Activated naive CD8-positive, alpha-beta T cell (primary cell): ENCODE measurements around the gene RPE.

Experiments used
- H3K27ac Mint-ChIP-seq: one replicate; pipeline ENCODE4 v1.8.0; 2021; ENCODE audit warnings: mixed read lengths
- H3K27me3 Mint-ChIP-seq: one replicate; pipeline ENCODE4 v1.8.0; 2021; ENCODE audit warnings: mixed read lengths
- H3K36me3 Mint-ChIP-seq: one replicate; pipeline ENCODE4 v1.8.0; 2021; ENCODE audit warnings: mixed read lengths
- H3K4me1 Mint-ChIP-seq: one replicate; pipeline ENCODE4 v1.8.0; 2021; ENCODE audit warnings: low read depth, mixed read lengths
- H3K4me3 Mint-ChIP-seq: one replicate; pipeline ENCODE4 v1.8.0; 2021; ENCODE audit warnings: mild to moderate bottlenecking, mixed read lengths
- H3K9me3 Mint-ChIP-seq: one replicate; pipeline ENCODE4 v1.8.0; 2021; ENCODE audit warnings: low read depth, mixed read lengths

The RPE gene

DNA sequence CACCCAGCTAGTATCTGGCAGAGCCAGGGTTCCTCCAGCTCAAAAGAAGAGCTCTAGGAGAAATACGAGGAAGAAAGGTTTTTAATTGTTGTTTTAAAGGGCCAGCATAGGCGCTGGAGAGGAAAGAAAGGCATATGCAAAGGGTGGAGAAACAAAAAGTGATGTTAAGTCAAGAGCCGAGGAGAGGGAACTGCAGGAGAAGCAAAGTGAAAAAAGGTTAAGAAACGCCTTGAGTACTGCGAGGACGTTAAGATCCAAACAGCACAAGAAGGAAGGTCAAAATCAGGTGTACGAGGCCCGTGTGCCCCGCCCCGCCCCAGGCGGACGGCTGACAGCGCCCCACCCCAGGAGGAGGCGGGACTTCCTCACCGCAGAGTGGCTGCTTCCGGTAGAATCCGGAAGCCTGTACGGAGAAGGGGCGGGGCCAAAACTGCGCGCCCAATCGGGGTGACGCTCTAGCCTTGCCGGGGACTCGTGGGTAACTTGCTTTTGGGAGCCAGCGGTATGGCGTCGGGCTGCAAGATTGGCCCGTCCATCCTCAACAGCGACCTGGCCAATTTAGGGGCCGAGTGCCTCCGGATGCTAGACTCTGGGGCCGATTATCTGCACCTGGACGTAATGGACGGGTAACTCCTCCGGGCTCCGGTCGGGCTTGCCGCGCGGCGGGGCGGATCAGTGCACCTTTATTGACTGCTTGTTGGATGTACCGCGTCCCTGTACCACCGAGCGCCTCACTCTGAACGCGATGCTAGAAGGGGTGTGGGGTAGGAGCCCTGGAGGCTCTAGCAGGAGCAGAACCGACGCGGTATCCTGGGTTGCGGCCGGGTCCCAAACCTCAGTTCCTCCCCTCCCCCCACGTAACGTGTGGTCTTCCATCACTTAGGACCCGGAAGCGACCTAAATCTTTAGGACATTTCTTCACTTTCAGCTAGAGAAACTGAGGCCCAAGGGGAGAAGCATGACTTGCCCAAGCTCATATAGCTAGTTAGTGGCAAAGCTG is at the start of gene RPE:
Gene RPE (plus strand): TSS at position 481 of the 1,000 bp plus-strand sequence. CDS start 24 bp downstream, at position 505.
- Mint-ChIP-seq H3K4me1 (peaks cover 57% of the 10 kb centered on the region), H3K27ac (peak within 1 kb of the TSS; percentile 95), H3K9me3 (no peaks in the 10 kb centered on the region), H3K27me3 (no peaks in the 10 kb centered on the region), H3K4me3 (peak within 1 kb of the TSS; percentile 98), H3K36me3 (no peaks in the 10 kb centered on the region)

DNA sequence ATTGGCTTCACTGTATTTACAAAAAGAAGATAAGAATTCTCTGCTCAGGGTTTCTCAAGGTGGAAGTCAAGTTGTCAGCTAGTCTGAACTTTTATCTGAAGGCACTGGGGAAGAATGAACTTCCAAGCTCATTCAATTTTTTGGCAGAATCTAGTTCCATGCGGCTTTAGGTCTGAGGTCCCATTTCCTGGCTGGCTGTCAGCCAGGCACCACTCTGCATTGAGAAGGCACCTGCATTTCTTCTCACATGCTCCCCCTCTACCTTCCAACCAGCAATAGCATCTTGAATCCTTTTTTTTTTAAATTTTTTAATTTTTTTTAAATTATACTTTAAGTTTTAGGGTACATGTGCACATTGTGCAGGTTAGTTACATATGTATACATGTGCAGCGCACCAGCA is 46.2 kb upstream of the RPE start:
- no peaks in the 10 kb centered on the region for H3K4me1 Mint-ChIP-seq
- H3K27ac Mint-ChIP-seq = no peak overlapping the region
- no peak overlapping the region for H3K4me3 Mint-ChIP-seq
- H3K27me3 Mint-ChIP-seq = peaks cover 9% of the 10 kb centered on the region
- H3K9me3 Mint-ChIP-seq = no peaks in the 10 kb centered on the region
- peaks cover 2% of the 10 kb centered on the region for H3K36me3 Mint-ChIP-seq

GRCh38 chr2:209958016-209958415 is 44.4 kb upstream of the RPE start:
- Mint-ChIP-seq H3K4me1 (no peaks in the 10 kb centered on the region), H3K36me3 (peaks cover 2% of the 10 kb centered on the region)

GRCh38 chr2:209960045-209960444 is 42.4 kb upstream of the RPE start:
- no peaks in the 10 kb centered on the region for H3K36me3 Mint-ChIP-seq
- no peak overlapping the region for H3K4me3 Mint-ChIP-seq
- H3K27ac Mint-ChIP-seq = no peak overlapping the region
- H3K4me1 Mint-ChIP-seq = no peaks in the 10 kb centered on the region
- no peaks in the 10 kb centered on the region for H3K9me3 Mint-ChIP-seq
- peaks cover 2% of the 10 kb centered on the region for H3K27me3 Mint-ChIP-seq

More at GRCh38 chr2:209958016-209958415, 44.4 kb upstream of the RPE start:
- no peak overlapping the region for H3K27ac Mint-ChIP-seq
- no peak overlapping the region for H3K4me3 Mint-ChIP-seq
- no peaks in the 10 kb centered on the region for H3K9me3 Mint-ChIP-seq
- peaks cover 2% of the 10 kb centered on the region for H3K27me3 Mint-ChIP-seq

- no peaks in the 10 kb centered on the region for H3K4me1 Mint-ChIP-seq
- H3K36me3 Mint-ChIP-seq = no peaks in the 10 kb centered on the region
- no peaks in the 10 kb centered on the region for H3K9me3 Mint-ChIP-seq
- H3K27me3 Mint-ChIP-seq = peaks cover 3% of the 10 kb centered on the region
- H3K4me3 Mint-ChIP-seq = no peak overlapping the region
- no peak overlapping the region for H3K27ac Mint-ChIP-seq
Observed at GRCh38 chr2:209960676-209961630, 41.5 kb upstream of the RPE start.

GRCh38 chr2:209965723-209966122 is 36.7 kb upstream of the RPE start:
- no peaks in the 10 kb centered on the region for H3K9me3 Mint-ChIP-seq
- no peak overlapping the region for H3K27ac Mint-ChIP-seq
- H3K4me1 Mint-ChIP-seq = no peaks in the 10 kb centered on the region
- no peak overlapping the region for H3K4me3 Mint-ChIP-seq
- no peaks in the 10 kb centered on the region for H3K36me3 Mint-ChIP-seq
- H3K27me3 Mint-ChIP-seq = peaks cover 3% of the 10 kb centered on the region

DNA sequence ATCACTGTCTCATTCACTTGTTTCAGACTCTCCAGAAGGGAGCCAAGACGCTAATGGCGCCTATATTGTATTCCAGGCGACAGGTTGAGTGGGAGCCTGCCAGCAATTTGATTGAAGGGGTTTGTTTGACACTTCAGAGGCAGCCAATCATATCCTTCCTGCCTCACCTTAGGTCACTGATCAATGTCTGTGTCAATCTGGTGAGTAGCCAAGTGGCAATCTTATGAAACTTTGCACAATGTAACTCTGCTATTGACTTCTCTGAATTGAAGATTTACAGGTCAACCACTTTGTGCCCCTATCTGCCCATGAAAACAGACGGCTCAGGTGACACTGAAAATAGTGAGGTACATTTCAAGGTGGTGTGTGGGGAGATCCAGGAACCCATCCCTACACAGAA is 32.7 kb upstream of the RPE start:
- peaks cover 8% of the 10 kb centered on the region for H3K27me3 Mint-ChIP-seq
- H3K4me1 Mint-ChIP-seq = no peaks in the 10 kb centered on the region
- no peaks in the 10 kb centered on the region for H3K9me3 Mint-ChIP-seq
- no peak overlapping the region for H3K4me3 Mint-ChIP-seq
- no peak overlapping the region for H3K27ac Mint-ChIP-seq
- H3K36me3 Mint-ChIP-seq = no peaks in the 10 kb centered on the region

DNA sequence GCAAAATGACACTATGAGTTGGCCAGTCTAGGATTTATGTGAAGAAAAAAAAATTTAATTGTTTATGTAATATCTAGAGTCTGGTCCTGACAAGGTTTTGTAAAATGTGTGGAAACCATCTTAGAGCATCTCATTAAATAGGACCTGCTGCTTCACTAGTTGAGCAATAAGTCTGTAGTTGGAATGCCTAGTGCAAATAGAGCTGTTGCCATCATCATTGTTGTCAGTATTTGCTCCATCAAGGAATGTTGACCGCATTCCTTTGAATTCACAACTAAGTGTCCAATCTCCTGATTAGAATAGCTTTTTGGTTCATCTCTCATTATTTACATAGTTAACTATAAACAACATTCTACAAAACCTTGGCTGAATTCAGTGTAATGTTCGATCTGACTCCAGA is 32.2 kb upstream of the RPE start:
- Mint-ChIP-seq H3K27me3 (peaks cover 8% of the 10 kb centered on the region), H3K9me3 (no peaks in the 10 kb centered on the region), H3K4me1 (no peaks in the 10 kb centered on the region), H3K27ac (no peak overlapping the region), H3K4me3 (no peak overlapping the region), H3K36me3 (no peaks in the 10 kb centered on the region)

GRCh38 chr2:209970711-209971110 is 31.7 kb upstream of the RPE start:
- H3K9me3 Mint-ChIP-seq = no peaks in the 10 kb centered on the region
- H3K4me3 Mint-ChIP-seq = no peak overlapping the region

DNA sequence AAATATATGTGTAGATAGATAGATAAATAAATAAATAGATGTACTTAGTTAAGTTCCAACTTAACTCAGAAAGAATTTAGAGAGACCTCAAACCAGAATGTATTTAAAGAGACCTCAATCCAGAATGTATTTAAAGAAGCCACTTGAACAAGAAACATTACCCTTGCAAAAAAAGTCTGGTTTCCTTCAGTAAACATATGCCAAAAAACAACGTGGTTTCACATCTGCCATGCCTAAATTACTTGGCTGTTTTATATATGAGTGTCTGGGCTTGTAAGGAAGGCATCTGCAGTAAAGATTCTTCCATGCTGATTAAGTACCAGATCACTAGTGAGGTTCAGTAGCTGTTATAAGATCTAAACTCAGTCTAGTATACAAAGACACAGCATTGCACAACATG is 29.1 kb upstream of the RPE start:
- Mint-ChIP-seq H3K4me3 (no peak overlapping the region), H3K9me3 (no peaks in the 10 kb centered on the region), H3K36me3 (no peaks in the 10 kb centered on the region), H3K27ac (no peak overlapping the region), H3K4me1 (no peaks in the 10 kb centered on the region), H3K27me3 (peaks cover 7% of the 10 kb centered on the region)

More at GRCh38 chr2:209970711-209971110, 31.7 kb upstream of the RPE start:
- Mint-ChIP-seq H3K4me1 (no peaks in the 10 kb centered on the region), H3K27me3 (peaks cover 8% of the 10 kb centered on the region), H3K36me3 (no peaks in the 10 kb centered on the region), H3K27ac (no peak overlapping the region)

GRCh38 chr2:209974576-209974975 is 27.9 kb upstream of the RPE start:
- Mint-ChIP-seq H3K27me3 (peaks cover 7% of the 10 kb centered on the region), H3K36me3 (no peaks in the 10 kb centered on the region), H3K4me1 (no peaks in the 10 kb centered on the region), H3K27ac (no peak overlapping the region), H3K4me3 (no peak overlapping the region), H3K9me3 (no peaks in the 10 kb centered on the region)

DNA sequence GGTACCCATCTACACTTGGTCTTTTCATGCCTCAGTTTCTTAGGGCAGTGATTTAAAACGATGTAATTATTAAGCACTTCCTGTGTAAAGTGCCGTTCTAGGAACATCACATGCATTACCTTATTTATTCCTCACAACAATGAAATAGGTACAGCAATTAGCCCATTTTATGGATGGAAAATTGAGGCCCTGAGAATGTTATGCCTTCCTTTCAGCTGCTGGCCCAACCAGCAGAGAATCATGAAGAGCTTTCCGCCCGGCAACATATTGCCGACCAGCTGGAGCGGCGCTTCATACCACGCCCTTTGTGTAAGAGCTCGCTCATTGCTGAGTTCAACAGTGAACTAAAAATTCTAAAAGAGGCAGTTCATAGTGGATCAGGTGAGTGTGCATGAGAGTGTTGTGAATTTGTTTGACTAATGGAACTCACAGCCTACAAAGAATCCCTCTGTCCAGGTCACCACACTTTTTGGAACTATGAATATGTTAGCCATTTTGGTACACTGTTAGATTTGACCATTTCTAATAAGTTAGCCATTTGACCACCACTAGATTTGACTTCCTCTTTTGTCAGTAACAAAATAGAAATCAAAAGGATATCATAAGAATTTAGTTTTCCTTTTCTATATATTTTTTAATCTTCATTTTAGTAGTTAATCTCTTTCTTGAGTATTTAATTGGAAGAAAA is 25.6 kb upstream of the RPE start:
- no peaks in the 10 kb centered on the region for H3K36me3 Mint-ChIP-seq
- no peak overlapping the region for H3K27ac Mint-ChIP-seq
- H3K4me1 Mint-ChIP-seq = no peaks in the 10 kb centered on the region
- H3K4me3 Mint-ChIP-seq = no peak overlapping the region
- peaks cover 5% of the 10 kb centered on the region for H3K27me3 Mint-ChIP-seq
- H3K9me3 Mint-ChIP-seq = no peaks in the 10 kb centered on the region

GRCh38 chr2:209977386-209978239 is 24.8 kb upstream of the RPE start:
- Mint-ChIP-seq H3K4me1 (no peaks in the 10 kb centered on the region), H3K27me3 (peaks cover 3% of the 10 kb centered on the region)

GRCh38 chr2:209984291-209984690 is 18.1 kb upstream of the RPE start:
- H3K4me3 Mint-ChIP-seq = no peak overlapping the region
- H3K27ac Mint-ChIP-seq = no peak overlapping the region

More at GRCh38 chr2:209977386-209978239, 24.8 kb upstream of the RPE start:
- no peak overlapping the region for H3K4me3 Mint-ChIP-seq
- no peaks in the 10 kb centered on the region for H3K36me3 Mint-ChIP-seq
- no peaks in the 10 kb centered on the region for H3K9me3 Mint-ChIP-seq
- no peak overlapping the region for H3K27ac Mint-ChIP-seq

More at GRCh38 chr2:209984291-209984690, 18.1 kb upstream of the RPE start:
- no peaks in the 10 kb centered on the region for H3K9me3 Mint-ChIP-seq
- H3K36me3 Mint-ChIP-seq = no peaks in the 10 kb centered on the region
- peaks cover 6% of the 10 kb centered on the region for H3K27me3 Mint-ChIP-seq
- no peaks in the 10 kb centered on the region for H3K4me1 Mint-ChIP-seq
